Neural progenitor cell (in vitro differentiated cells): ENCODE results near the gene LBX2. TPM values are rescaled to one million over a fixed set of nuclear protein-coding genes. Genes with fewer than 3 reads are reported as not detected.
"Not testable (repeated sequence)": the region's sequence is repeated elsewhere in the genome, so short reads cannot be mapped to it uniquely, and the experiment has no call there.

ENCODE experiments used
- DNase-seq: peaks from one replicate; pipeline ENCODE4 v3.0.0-alpha.2; 2016; ENCODE audit warnings: low spot score
- H2AFZ ChIP-seq: fragments of 200-600 bp; sonication (generic); replicated peaks from 2 replicates; pipeline ENCODE4 v1.6.1; 2016; ENCODE audit warnings: antibody characterized with exemption
- H3F3A ChIP-seq: fragments of 200-600 bp; sonication (generic); 2 replicates; pipeline ENCODE4 v1.6.1; 2016; ENCODE audit warnings: antibody characterized with exemption, low read depth
- H3K27ac ChIP-seq: fragments of 200-600 bp; sonication (generic); 2 replicates; pipeline ENCODE4 v1.5.1; 2016; ENCODE audit warnings: mild to moderate bottlenecking
- H3K27me3 ChIP-seq: fragments of 200-600 bp; sonication (generic); 2 replicates; pipeline ENCODE4 v1.6.1; 2016; ENCODE audit warnings: mild to moderate bottlenecking, moderate library complexity
- H3K36me3 ChIP-seq: fragments of 200-600 bp; sonication (generic); 2 replicates; pipeline ENCODE4 v1.5.1; 2016
- H3K4me1 ChIP-seq: fragments of 200-600 bp; sonication (generic); 2 replicates; pipeline ENCODE4 v1.6.1; 2016; ENCODE audit warnings: mixed run types
- H3K4me2 ChIP-seq: fragments of 200-600 bp; sonication (generic); 2 replicates; pipeline ENCODE4 v1.6.1; 2016
- H3K4me3 ChIP-seq: fragments of 200-600 bp; sonication (generic); 2 replicates; pipeline ENCODE4 v1.5.1; 2016
- H3K79me2 ChIP-seq: fragments of 200-600 bp; sonication (generic); 2 replicates; pipeline ENCODE4 v1.6.1; 2016; ENCODE audit warnings: low read depth
- H3K9ac ChIP-seq: fragments of 200-600 bp; sonication (generic); 2 replicates; pipeline ENCODE4 v1.6.1; 2016
- H3K9me3 ChIP-seq: fragments of 200-600 bp; sonication (generic); 2 replicates; pipeline ENCODE4 v1.5.1; 2016; ENCODE audit warnings: low read depth
- H4K20me1 ChIP-seq: fragments of 200-600 bp; sonication (generic); 2 replicates; pipeline ENCODE4 v1.6.1; 2016; ENCODE audit warnings: low read depth
- H3K27ac Mint-ChIP-seq: 3 replicates; pipeline ENCODE4 v1.8.0; 2021; ENCODE audit warnings: mixed read lengths
- H3K27me3 Mint-ChIP-seq: 2 replicates; pipeline ENCODE4 v1.8.0; 2022; ENCODE audit warnings: low read depth, mild to moderate bottlenecking, inconsistent platforms, moderate library complexity, mixed read lengths; ENCODE audit not compliant: insufficient read depth
- H3K36me3 Mint-ChIP-seq: 3 replicates; pipeline ENCODE4 v1.8.0; 2021; ENCODE audit warnings: mixed read lengths
- H3K4me1 Mint-ChIP-seq: 3 replicates; pipeline ENCODE4 v1.8.0; 2021; ENCODE audit warnings: mixed read lengths
- H3K4me3 Mint-ChIP-seq: 3 replicates; pipeline ENCODE4 v1.8.0; 2021; ENCODE audit warnings: mild to moderate bottlenecking, moderate library complexity, mixed read lengths
- H3K9me3 Mint-ChIP-seq: 3 replicates; pipeline ENCODE4 v1.8.0; 2020; ENCODE audit warnings: mixed read lengths
- CTCF ChIP-seq: fragments of 200-600 bp; sonication (generic); IDR thresholded peaks from 2 replicates; pipeline ENCODE4 v1.5.1; 2017; ENCODE audit warnings: antibody characterized with exemption, mild to moderate bottlenecking
- EZH2 ChIP-seq: fragments of 200-600 bp; sonication (generic); IDR thresholded peaks from 2 replicates; pipeline ENCODE4 v1.6.1; 2017; ENCODE audit warnings: antibody characterized with exemption, mild to moderate bottlenecking, moderate library complexity
- EZH2phosphoT487 ChIP-seq: fragments of 200-600 bp; sonication (generic); IDR thresholded peaks from 2 replicates; pipeline ENCODE4 v1.6.1; 2017; ENCODE audit warnings: antibody characterized with exemption
- total RNA-seq: library from RNA; depleted of rRNA; stranded (reverse); fragments of >200 nt; gene quantifications from 2 replicates; pipeline ENCODE4 v1.2.3, GENCODE V29; 2015; ENCODE audit warnings: low replicate concordance

The LBX2 gene
- total RNA-seq, 1 donor from 2014 or later = not detected

GRCh38 chr2:74461187-74462053 lies 38.0 kb downstream of the LBX2 start:
- Mint-ChIP-seq H3K9me3 (no peaks in the 10 kb centered on the region), H3K27ac (no peak overlapping the region)
- no peak for DNase-seq

GRCh38 chr2:74460187-74460586 lies 39.2 kb downstream of the LBX2 start:
- H3K4me3 ChIP-seq, H4K20me1 ChIP-seq, DNase-seq, H3K4me2 ChIP-seq, H3K9ac ChIP-seq, H3K27ac Mint-ChIP-seq, H3K36me3 ChIP-seq, H2AFZ ChIP-seq, H3K27ac ChIP-seq, H3K27me3 ChIP-seq, H3K9me3 ChIP-seq, H3K9me3 Mint-ChIP-seq: not testable (repeated sequence)
- Histone ChIP-seq H3F3A (peaks cover 40% of the 10 kb centered on the region), H3K79me2 (peaks cover 38% of the 10 kb centered on the region), H3K4me1 (peaks cover 23% of the 10 kb centered on the region)
- peak overlapping the region; percentile 97 for H3K4me3 Mint-ChIP-seq
- H3K27me3 Mint-ChIP-seq = peaks cover 17% of the 10 kb centered on the region
- H3K36me3 Mint-ChIP-seq = peaks cover 12% of the 10 kb centered on the region
- H3K4me1 Mint-ChIP-seq = peaks cover 39% of the 10 kb centered on the region

More at GRCh38 chr2:74461187-74462053, 38.0 kb downstream of the LBX2 start:
- Mint-ChIP-seq H3K36me3 (peaks cover 12% of the 10 kb centered on the region), H3K27me3 (peaks cover 15% of the 10 kb centered on the region), H3K4me3 (peak overlapping the region; percentile 15), H3K4me1 (peaks cover 31% of the 10 kb centered on the region)
- Histone ChIP-seq H3K36me3 (no peaks in the 10 kb centered on the region), H3K79me2 (peaks cover 32% of the 10 kb centered on the region), H3K9me3 (no peaks in the 10 kb centered on the region), H3K4me3 (no peak overlapping the region), H4K20me1 (no peaks in the 10 kb centered on the region), H3K27me3 (no peaks in the 10 kb centered on the region), H3K4me2 (no peak overlapping the region), H3K4me1 (peaks cover 15% of the 10 kb centered on the region), H2AFZ (no peak overlapping the region), H3F3A (peaks cover 37% of the 10 kb centered on the region), H3K9ac (no peak overlapping the region), H3K27ac (no peak overlapping the region)
- TF ChIP-seq CTCF (peak; percentile 16), EZH2 (no peak), EZH2phosphoT487 (no peak)

- H3K9ac ChIP-seq, DNase-seq, H3K27ac ChIP-seq, H3K9me3 Mint-ChIP-seq, H4K20me1 ChIP-seq, H3K9me3 ChIP-seq, H3K36me3 ChIP-seq, H3K27me3 ChIP-seq, H2AFZ ChIP-seq: not testable (repeated sequence)
- H3F3A ChIP-seq = peaks cover 40% of the 10 kb centered on the region
- H3K27me3 Mint-ChIP-seq = peaks cover 20% of the 10 kb centered on the region
- peak overlapping the region; percentile 97 for H3K4me3 Mint-ChIP-seq
- H3K4me3 ChIP-seq = peak overlapping the region; percentile 96
- peak overlapping the region; percentile 50 for H3K27ac Mint-ChIP-seq
- peaks cover 36% of the 10 kb centered on the region for H3K79me2 ChIP-seq
- H3K36me3 Mint-ChIP-seq = peaks cover 12% of the 10 kb centered on the region
- peak overlapping the region; percentile 92 for H3K4me2 ChIP-seq
- H3K4me1 Mint-ChIP-seq = peaks cover 45% of the 10 kb centered on the region
- peaks cover 23% of the 10 kb centered on the region for H3K4me1 ChIP-seq
Observed at GRCh38 chr2:74459503-74460118, 39.8 kb downstream of the LBX2 start.

GRCh38 chr2:74458938-74459363 lies 40.5 kb downstream of the LBX2 start:
- H3K79me2 ChIP-seq = peaks cover 30% of the 10 kb centered on the region
- H3K4me3 ChIP-seq = peak overlapping the region; percentile 96
- Mint-ChIP-seq H3K36me3 (peaks cover 12% of the 10 kb centered on the region), H3K4me1 (peaks cover 46% of the 10 kb centered on the region), H3K27ac (peak overlapping the region; percentile 89), H3K9me3 (no peaks in the 10 kb centered on the region), H3K4me3 (peak overlapping the region; percentile 97), H3K27me3 (peaks cover 20% of the 10 kb centered on the region)
- peaks cover 20% of the 10 kb centered on the region for H3K4me1 ChIP-seq
- peaks cover 40% of the 10 kb centered on the region for H3F3A ChIP-seq
- no peak overlapping the region for H3K27ac ChIP-seq
- no peak overlapping the region for H2AFZ ChIP-seq
- peak overlapping the region; percentile 92 for H3K4me2 ChIP-seq
- H3K9ac ChIP-seq = peak overlapping the region; percentile 82
- no peaks in the 10 kb centered on the region for H3K36me3 ChIP-seq
- TF ChIP-seq EZH2 = no peak
- TF ChIP-seq EZH2phosphoT487 = no peak
- no peak for TF ChIP-seq CTCF
- no peak for DNase-seq
- no peaks in the 10 kb centered on the region for H3K9me3 ChIP-seq
- H3K27me3 ChIP-seq = no peaks in the 10 kb centered on the region
- H4K20me1 ChIP-seq = no peaks in the 10 kb centered on the region
